DND-41 (cell line): ENCODE data around the gene PSRC1.

Experiments used
- CTCF ChIP-seq: IDR thresholded peaks from 2 replicates; pipeline ENCODE4 v1.5.1; 2012; ENCODE audit warnings: borderline replicate concordance, low read length, moderate library complexity, mild to moderate bottlenecking; ENCODE audit not compliant: poor library complexity, severe bottlenecking; ENCODE audit errors: extremely low read depth
- EZH2 ChIP-seq: IDR thresholded peaks from 3 replicates; pipeline ENCODE4 v1.6.1; 2012; ENCODE audit warnings: borderline replicate concordance, low read depth, mild to moderate bottlenecking, moderate library complexity, low read length, inconsistent platforms; ENCODE audit not compliant: severe bottlenecking

GRCh38 chr1:109255097-109255651 lies 27.8 kb downstream of the PSRC1 start:
- TF ChIP-seq EZH2, result no peak
- no peak for TF ChIP-seq CTCF
